D721Med (cell line): ENCODE data around the gene GRAP2.

ENCODE experiments used
- DNase-seq: peaks from one replicate; pipeline ENCODE4 v3.0.0; 2011; ENCODE audit warnings: low spot score; ENCODE audit not compliant: insufficient read length
- FAIRE-seq: peaks from 2 replicates; lab custom pipeline; 2011; peaks lifted over from hg19 to GRCh38; lab: Jason Lieb, UNC
- TF ChIP-seq, protein P1 (sequence below): IDR thresholded peaks from 2 replicates; pipeline ENCODE4 v1.5.1; 2012; ENCODE audit warnings: mild to moderate bottlenecking, control low read depth; ENCODE audit not compliant: insufficient read depth; ENCODE audit errors: missing control alignments

Gene GRAP2

DNA sequence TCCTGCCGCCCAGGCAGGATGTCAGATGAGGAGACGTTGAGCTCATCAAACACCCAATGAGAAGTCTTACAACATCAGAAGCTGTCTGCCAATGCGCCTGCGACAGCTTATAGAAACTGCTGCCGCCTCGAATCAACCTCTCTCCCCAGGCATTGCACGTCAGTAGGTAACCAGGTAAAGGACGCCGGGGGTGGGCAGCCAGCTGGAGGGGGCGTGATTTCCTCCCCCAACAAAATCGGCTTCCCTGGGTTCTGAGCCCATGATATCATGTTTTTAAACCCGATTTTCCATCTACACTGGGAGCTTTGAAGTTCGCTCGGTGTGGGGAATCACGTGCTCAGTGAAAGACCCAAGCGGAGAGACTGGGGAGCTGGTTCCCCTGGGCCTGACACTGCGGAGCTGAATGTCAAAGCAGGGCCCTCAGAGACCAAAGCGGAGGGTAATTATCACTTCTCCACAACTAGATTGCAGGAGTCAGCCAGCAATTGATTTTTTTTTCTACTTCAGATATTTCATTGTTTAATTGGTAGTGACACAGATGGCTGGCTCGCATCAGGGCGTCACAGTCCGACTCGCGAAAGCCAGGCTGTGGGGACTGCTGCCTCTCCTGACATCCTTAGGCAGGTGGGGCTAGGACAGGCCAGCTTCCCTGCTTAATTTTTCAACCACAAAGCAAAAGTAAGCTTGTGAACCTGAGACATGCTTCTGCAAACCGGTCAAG lies 109.2 kb downstream of the GRAP2 start:
- DNase-seq: no peak
- no peak for FAIRE-seq

DNA sequence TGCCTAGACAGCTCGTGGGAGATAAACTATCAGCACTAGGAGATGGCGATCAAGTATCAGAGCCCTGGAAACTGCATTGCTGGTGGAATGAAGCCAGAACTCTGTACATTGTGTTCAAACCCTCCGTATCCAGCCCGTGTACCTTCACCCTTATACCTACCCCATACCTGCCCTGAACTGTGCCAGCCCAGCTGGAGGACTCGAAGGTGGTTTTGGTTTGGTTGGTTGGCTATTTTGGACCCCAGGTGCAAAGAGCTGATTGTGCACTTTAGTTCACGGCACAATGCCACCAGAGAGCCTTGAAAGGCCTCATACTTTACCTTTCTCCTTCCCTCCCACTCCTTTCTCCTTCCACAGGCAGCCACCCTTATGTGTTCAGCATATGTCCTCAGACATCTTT lies 109.9 kb downstream of the GRAP2 start:
- TF ChIP-seq, protein P1, sequence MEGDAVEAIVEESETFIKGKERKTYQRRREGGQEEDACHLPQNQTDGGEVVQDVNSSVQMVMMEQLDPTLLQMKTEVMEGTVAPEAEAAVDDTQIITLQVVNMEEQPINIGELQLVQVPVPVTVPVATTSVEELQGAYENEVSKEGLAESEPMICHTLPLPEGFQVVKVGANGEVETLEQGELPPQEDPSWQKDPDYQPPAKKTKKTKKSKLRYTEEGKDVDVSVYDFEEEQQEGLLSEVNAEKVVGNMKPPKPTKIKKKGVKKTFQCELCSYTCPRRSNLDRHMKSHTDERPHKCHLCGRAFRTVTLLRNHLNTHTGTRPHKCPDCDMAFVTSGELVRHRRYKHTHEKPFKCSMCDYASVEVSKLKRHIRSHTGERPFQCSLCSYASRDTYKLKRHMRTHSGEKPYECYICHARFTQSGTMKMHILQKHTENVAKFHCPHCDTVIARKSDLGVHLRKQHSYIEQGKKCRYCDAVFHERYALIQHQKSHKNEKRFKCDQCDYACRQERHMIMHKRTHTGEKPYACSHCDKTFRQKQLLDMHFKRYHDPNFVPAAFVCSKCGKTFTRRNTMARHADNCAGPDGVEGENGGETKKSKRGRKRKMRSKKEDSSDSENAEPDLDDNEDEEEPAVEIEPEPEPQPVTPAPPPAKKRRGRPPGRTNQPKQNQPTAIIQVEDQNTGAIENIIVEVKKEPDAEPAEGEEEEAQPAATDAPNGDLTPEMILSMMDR: no peak
- DNase-seq: no peak
- no peak for FAIRE-seq

More for the DNA sequence above, 109.2 kb downstream of the GRAP2 start:
- TF ChIP-seq, protein P1: no peak

DNA sequence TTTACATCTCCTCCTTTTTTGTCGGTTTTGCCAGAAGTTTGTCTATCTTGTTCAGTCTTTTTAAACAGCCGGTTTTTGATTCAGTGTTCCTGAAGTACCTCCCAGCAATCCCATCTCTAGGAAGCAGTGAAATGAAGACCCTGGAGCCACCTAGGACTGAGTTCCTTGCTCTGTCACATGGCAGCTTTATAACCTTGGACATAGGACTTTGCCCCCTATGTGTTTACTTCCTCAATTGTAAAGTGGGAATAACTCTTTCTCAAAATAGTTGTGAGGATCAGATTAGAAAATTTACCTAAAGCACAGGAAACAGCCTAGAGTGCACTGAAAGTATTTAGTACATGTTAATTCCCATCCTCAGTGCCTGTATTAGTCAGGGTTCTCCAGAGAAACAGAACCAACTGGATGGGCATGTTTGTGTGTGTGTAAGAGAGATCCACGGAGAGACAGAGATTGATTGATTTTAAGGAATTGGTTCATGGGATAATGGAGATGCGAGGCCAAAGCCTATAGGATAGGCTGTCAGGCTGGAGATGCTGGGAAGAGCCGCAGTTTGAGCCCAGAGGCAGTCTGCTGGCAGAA lies 113.9 kb downstream of the GRAP2 start:
- no peak for DNase-seq
- TF ChIP-seq, protein P1: no peak
- FAIRE-seq: no peak

DNA sequence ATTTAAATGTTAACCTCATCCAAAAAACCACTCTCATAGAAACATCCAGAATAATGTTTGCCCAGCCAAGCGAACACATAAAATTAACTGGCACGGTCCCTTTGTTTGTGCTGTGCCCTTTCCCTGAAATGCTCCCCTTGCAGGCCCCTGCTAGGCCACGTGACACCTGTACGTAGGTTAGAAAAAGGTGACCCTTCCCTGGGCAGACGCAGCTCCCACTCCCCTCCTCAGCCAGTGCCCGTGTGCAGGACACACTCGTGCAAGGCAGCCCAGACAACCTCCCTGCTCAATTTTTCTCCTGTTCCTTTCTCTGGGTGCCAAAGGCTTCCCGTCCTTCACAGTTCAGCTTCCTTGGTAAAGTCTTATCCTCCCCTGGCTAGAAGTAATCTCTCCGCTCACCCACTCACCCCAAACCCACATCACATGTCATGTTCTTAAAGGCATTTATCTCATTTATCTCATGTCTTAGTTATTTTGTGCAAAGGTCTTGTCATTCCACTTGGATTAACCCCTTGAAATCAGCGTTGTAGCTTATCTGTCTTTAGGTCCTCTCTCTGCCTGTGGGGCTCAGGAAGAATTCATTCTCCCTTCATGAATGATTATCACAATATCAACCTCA lies 114.6 kb downstream of the GRAP2 start:
- TF ChIP-seq, protein P1: no peak
- DNase-seq (no peak), FAIRE-seq (no peak)

DNA sequence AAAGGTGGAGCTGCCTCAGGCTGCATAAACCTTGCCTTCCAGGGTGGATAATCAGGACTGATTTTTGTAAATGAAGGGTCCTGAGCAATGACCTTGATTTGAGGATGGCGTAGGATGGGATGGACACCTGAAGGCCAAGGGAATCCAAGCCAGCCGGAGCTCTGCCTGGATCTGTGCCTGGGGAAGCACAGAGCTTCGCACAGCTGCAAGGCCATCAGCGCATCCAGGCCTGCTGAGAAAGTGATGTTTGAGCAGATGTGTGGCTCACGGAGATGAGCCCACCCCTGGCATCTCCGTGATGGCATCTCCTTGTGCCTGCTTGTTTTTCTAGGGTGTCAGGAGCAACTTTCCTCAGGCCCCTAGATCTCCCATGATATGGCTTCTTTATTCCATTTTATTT lies 117.2 kb downstream of the GRAP2 start:
- TF ChIP-seq, protein P1: no peak
- FAIRE-seq (no peak), DNase-seq (no peak)

DNA sequence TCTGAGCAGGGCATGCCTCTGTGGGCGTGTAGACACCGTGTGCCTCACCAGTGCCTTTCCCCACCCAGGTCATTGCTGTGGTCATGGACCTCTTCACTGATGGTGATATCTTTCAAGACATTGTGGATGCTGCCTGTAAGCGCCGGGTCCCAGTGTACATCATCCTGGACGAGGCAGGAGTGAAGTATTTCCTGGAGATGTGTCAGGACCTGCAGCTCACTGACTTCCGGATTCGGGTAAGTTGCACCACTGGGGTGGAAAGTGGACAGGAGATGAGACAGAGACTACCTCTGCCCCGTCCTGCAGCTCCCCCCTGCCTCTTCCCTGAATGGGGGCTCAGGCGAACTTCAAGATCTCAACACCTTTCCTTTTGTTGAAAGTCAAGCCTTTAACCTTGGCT lies 118.2 kb downstream of the GRAP2 start:
- DNase-seq: no peak
- no peak for FAIRE-seq
- TF ChIP-seq, protein P1: no peak

DNA sequence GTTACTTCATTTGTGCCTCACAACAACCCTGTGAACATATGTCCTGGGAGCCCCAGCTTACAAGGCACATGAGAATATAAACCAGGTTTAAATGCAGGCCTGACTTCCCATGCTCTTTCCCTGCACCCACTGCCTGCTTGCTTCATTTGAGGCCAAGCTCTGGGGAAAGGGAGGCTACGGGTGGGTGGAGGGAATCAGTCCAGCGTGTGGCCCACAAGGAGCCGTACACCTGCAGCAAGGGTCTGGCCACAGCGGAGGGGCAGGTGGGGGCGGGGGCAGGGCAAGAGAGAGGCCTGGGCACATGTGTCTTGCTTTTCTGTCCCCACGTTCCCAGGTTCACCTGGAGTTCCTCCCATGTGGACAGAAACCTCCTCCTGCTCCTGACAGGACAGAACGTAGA lies 120.1 kb downstream of the GRAP2 start:
- FAIRE-seq: no peak

More for the DNA sequence above, 120.1 kb downstream of the GRAP2 start:
- DNase-seq: no peak
- TF ChIP-seq, protein P1: no peak
